OCI-LY3 (cell line): ENCODE data around the gene TBX21.
A peak's percentile ranks its signal among the peaks of the same experiment; 100 is the strongest.

Experiments
- H2AFZ ChIP-seq: fragments of 200-600, 300-600 bp; shearing (Covaris generic); 2 replicates; pipeline ENCODE4 v1.6.0; 2014; ENCODE audit warnings: antibody characterized with exemption, low read depth, low read length
- H3K27ac ChIP-seq: fragments of 200-600, 300-600 bp; sonication (generic); 2 replicates; pipeline ENCODE4 v1.5.1; 2014; ENCODE audit warnings: mild to moderate bottlenecking, low read length, moderate library complexity, mixed read lengths
- H3K27me3 ChIP-seq: fragments of 200-600, 300-600 bp; sonication (generic); 2 replicates; pipeline ENCODE4 v1.6.1; 2014; ENCODE audit warnings: low read depth, low read length, mixed read lengths
- H3K36me3 ChIP-seq: fragments of 200-600, 300-600 bp; sonication (generic); replicated peaks from 2 replicates; pipeline ENCODE3; 2014; ENCODE audit warnings: low read depth, low read length, mixed read lengths
- H3K4me1 ChIP-seq: fragments of 300-600, 200-600 bp; sonication (generic); 2 replicates; pipeline ENCODE4 v1.6.1; 2014; ENCODE audit warnings: low read length, mixed read lengths
- H3K4me2 ChIP-seq: fragments of 200-600, 300-600 bp; sonication (generic); 2 replicates; pipeline ENCODE4 v1.6.1; 2014; ENCODE audit warnings: low read length, mixed read lengths
- H3K4me3 ChIP-seq: fragments of 300-600, 200-600 bp; sonication (generic); 2 replicates; pipeline ENCODE4 v1.5.1; 2014; ENCODE audit warnings: antibody characterized with exemption, mild to moderate bottlenecking, low read length, moderate library complexity
- H3K79me2 ChIP-seq: fragments of 300-600, 200-600 bp; shearing (Covaris generic); 2 replicates; pipeline ENCODE4 v1.6.1; 2014; ENCODE audit warnings: mild to moderate bottlenecking, low read length, mixed read lengths
- H3K9ac ChIP-seq: fragments of 300-600, 200-600 bp; shearing (Covaris generic); 2 replicates; pipeline ENCODE4 v1.6.0; 2014; ENCODE audit warnings: mild to moderate bottlenecking, low read length, moderate library complexity
- H3K9me3 ChIP-seq: fragments of 200-600, 300-600 bp; shearing (Covaris generic); 2 replicates; pipeline ENCODE4 v1.6.1; 2014; ENCODE audit warnings: low read length, mixed read lengths; ENCODE audit not compliant: insufficient read depth
- H4K20me1 ChIP-seq: fragments of 200-600, 300-600 bp; sonication (generic); 2 replicates; pipeline ENCODE4 v1.6.1; 2016; ENCODE audit warnings: low read length, mixed read lengths; ENCODE audit not compliant: insufficient read depth
- EZH2phosphoT487 ChIP-seq: fragments of 200-600 bp; shearing (Covaris generic); IDR thresholded peaks from 2 replicates; pipeline ENCODE4 v1.6.1; 2018; ENCODE audit warnings: antibody characterized with exemption, mixed run types, low read depth
- TF ChIP-seq, protein P1 (sequence below): fragments of 200-600, 300-600 bp; sonication (generic); IDR thresholded peaks from 2 replicates; pipeline ENCODE4 v1.5.1; 2014; ENCODE audit warnings: antibody characterized with exemption, low read length, low read depth

Gene TBX21

DNA sequence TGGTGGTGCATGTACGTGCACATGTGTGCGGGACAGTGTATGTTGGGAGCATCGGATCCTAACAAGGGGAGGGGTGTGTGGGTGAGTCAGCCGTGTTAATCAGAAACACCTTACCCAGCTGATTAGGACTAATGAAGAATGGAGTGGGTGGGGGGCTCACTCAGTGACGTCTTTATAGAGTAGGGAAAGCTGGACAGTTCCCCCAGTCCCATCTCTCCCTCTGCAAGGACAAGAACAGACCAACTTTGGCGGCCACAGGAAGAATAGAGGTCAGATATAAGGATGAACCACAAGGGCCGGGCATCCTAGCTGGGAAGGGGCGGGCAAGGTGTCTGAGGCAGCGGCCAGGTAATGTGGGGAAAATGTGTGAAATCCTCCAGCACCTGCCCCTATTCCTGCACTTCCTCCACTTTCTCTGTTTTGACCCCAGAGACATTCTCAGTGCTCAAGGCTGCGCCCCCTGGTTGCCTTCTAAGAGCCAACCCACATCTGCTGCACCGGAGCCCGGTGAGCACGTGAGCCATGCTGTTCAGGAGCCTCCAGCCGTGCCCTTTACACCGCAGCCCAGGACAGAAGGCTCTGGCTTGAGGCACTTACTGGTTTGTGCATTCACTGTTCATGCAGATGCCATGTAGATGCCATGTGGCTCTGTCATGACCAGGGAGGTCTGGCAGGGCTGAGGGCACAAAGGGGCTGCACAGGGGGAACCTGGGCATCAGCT is 18.9 kb upstream of the TBX21 start:
- Histone ChIP-seq H3K4me3 (no peak overlapping the region), H3K36me3 (no peaks in the 10 kb centered on the region), H4K20me1 (peaks cover 29% of the 10 kb centered on the region; the same call in 1 of the 2 replicates), H3K27ac (no peak overlapping the region), H3K9me3 (no peaks in the 10 kb centered on the region), H3K4me2 (peak overlapping the region; percentile 43), H3K4me1 (peaks cover 64% of the 10 kb centered on the region), H3K27me3 (peaks cover 71% of the 10 kb centered on the region), H3K9ac (no peak overlapping the region), H3K79me2 (no peaks in the 10 kb centered on the region), H2AFZ (no peak overlapping the region)
- TF ChIP-seq EZH2phosphoT487: no peak
- TF ChIP-seq, protein P1, sequence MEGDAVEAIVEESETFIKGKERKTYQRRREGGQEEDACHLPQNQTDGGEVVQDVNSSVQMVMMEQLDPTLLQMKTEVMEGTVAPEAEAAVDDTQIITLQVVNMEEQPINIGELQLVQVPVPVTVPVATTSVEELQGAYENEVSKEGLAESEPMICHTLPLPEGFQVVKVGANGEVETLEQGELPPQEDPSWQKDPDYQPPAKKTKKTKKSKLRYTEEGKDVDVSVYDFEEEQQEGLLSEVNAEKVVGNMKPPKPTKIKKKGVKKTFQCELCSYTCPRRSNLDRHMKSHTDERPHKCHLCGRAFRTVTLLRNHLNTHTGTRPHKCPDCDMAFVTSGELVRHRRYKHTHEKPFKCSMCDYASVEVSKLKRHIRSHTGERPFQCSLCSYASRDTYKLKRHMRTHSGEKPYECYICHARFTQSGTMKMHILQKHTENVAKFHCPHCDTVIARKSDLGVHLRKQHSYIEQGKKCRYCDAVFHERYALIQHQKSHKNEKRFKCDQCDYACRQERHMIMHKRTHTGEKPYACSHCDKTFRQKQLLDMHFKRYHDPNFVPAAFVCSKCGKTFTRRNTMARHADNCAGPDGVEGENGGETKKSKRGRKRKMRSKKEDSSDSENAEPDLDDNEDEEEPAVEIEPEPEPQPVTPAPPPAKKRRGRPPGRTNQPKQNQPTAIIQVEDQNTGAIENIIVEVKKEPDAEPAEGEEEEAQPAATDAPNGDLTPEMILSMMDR: peak; percentile 41

DNA sequence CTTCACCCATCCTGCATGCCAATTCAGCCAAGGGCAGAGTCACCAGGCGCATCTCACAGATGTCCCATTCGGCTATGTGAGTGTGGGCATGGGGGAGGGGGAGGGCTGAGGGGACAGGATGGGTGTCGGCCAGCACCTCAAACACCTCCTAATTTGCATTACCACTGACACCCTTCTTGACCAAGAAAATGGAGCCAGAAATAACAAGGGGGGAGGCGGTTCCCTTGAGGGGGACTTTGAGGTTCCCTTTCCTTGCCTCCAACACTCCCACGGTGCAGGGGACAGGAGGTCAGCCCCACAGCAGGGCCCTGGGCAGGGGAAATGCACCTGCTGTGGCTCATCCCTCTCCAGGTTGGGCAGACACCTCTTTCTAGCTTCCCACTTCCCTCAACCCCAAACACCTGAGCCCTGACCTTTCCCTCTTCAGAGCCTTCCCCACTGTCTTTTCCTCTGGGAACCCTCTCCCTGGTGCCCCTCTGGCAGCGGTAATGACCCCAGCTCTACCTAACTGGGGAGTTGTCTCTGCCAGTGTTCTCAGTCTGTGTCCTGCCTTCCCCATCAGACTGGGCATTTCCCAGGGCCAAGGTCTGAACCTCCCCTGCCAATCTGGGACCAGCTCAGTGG is 18.2 kb upstream of the TBX21 start:
- H2AFZ ChIP-seq: no peak overlapping the region
- no peak for TF ChIP-seq EZH2phosphoT487
- TF ChIP-seq, protein P1: no peak
- no peak overlapping the region for H3K27ac ChIP-seq
- H3K9ac ChIP-seq: no peak overlapping the region
- no peaks in the 10 kb centered on the region for H3K9me3 ChIP-seq
- H3K36me3 ChIP-seq: no peaks in the 10 kb centered on the region
- peaks cover 78% of the 10 kb centered on the region for H3K27me3 ChIP-seq
- H3K4me1 ChIP-seq: peaks cover 72% of the 10 kb centered on the region
- H3K4me2 ChIP-seq: peak overlapping the region; percentile 83; the same call in 1 of the 2 replicates
- no peak overlapping the region for H3K4me3 ChIP-seq
- no peaks in the 10 kb centered on the region for H3K79me2 ChIP-seq
- peaks cover 32% of the 10 kb centered on the region; the same call in 1 of the 2 replicates for H4K20me1 ChIP-seq

DNA sequence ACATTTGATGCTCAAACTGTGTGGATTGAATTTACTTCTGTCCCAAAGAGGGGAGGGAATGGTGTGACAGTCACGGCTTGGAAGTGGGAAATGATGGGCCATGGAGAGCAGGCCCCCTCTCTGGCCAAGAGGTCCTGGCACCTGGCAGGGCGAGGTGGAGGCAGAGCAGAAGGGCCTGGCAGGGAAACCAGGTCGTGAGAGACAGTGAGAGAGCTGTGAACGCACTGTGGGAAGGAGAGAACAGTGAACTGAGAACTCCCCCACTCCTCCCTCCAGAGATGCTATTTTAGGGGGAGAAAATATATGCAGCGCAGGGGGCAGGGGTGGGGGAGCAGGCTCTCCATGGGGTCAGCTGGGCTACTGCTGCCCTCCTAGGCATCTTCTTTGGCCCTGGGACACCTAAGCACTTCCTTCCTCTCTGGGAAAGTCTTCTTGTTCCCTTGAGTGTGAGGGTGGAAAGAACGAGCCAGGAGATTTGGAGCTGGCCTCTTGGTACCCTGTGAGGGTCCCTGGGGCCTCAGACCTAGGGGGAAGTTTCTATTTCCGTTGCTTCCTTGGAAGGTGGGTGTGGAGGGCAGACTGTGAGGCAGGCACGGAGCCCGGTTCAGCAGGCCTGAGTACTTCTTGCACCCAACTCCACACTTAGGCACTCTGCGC is 17.2 kb upstream of the TBX21 start:
- peaks cover 35% of the 10 kb centered on the region; the same call in 1 of the 2 replicates for H4K20me1 ChIP-seq
- peaks cover 87% of the 10 kb centered on the region for H3K27me3 ChIP-seq
- H3K79me2 ChIP-seq: no peaks in the 10 kb centered on the region
- H3K4me1 ChIP-seq: peaks cover 81% of the 10 kb centered on the region
- H2AFZ ChIP-seq: no peak overlapping the region
- no peaks in the 10 kb centered on the region for H3K9me3 ChIP-seq
- no peaks in the 10 kb centered on the region for H3K36me3 ChIP-seq
- no peak overlapping the region for H3K9ac ChIP-seq
- no peak overlapping the region for H3K27ac ChIP-seq
- TF ChIP-seq, protein P1: no peak
- TF ChIP-seq EZH2phosphoT487: no peak
- H3K4me3 ChIP-seq: peak overlapping the region; percentile 53; the same call in 1 of the 2 replicates
- H3K4me2 ChIP-seq: peak overlapping the region; percentile 83

DNA sequence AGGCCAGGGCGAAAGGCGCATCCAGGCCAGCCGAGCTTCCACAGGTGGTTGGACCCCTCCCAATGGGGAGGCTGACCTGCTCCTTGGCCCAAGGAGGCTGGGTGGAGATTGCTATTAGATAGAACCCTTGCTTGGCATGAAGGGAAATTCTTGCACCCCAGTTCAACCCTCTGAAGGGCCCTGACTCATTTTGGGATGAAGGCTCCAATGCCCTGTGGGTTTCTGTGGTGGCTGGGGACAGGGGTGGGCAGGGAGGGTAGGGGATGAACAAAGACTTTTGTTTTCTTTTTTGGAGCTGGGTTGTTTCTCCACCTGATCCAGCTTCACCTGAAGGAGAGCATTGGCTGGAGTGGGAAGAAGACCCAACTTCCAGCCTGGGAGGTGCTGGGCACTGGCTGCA is 16.7 kb upstream of the TBX21 start:
- no peak overlapping the region for H2AFZ ChIP-seq
- no peak for TF ChIP-seq EZH2phosphoT487
- TF ChIP-seq, protein P1: no peak
- H3K4me3 ChIP-seq: peak overlapping the region; percentile 53; the same call in 1 of the 2 replicates
- peaks cover 87% of the 10 kb centered on the region for H3K4me1 ChIP-seq
- H3K9ac ChIP-seq: no peak overlapping the region
- H3K4me2 ChIP-seq: peak overlapping the region; percentile 83
- H3K27me3 ChIP-seq: peaks cover 89% of the 10 kb centered on the region
- no peaks in the 10 kb centered on the region for H3K36me3 ChIP-seq
- H3K9me3 ChIP-seq: no peaks in the 10 kb centered on the region
- H3K79me2 ChIP-seq: no peaks in the 10 kb centered on the region
- no peak overlapping the region for H3K27ac ChIP-seq
- peaks cover 36% of the 10 kb centered on the region; the same call in 1 of the 2 replicates for H4K20me1 ChIP-seq
